GM12878 (cell line): ENCODE results near the gene AP3D1. TPM values are rescaled to one million over a fixed set of nuclear protein-coding genes. Genes with fewer than 3 reads are reported as not detected.

ENCODE experiments used
- ATAC-seq: fragments of 200-7000 bp; cut with Tn5 transposase; 3 replicates; pipeline ENCODE4 v1.9.1; 2020; ENCODE audit warnings: mild to moderate bottlenecking, moderate library complexity
- BruUV-seq: library from RNA; stranded (reverse); fragments of 400-500 nt; replicated peaks from 2 replicates; lab custom pipeline; 2021; lab: Mats Ljungman, UMichigan
- CTCF ChIA-PET: fragments of 300-600 bp; sonication (Branson Sonifier 250); formaldehyde crosslinking; extraction: SDS; loops from one replicate; lab custom pipeline; 2021; ENCODE audit warnings: inconsistent platforms; lab: Yijun Ruan, JAX
- POLR2A ChIA-PET: fragments of 350-600 bp; formaldehyde crosslinking; extraction: SDS; loops from one replicate; lab custom pipeline; 2021; ENCODE audit warnings: inconsistent platforms; lab: Charles Lee
- RAD21 ChIA-PET: fragments of 300-600 bp; sonication (Branson Sonifier 250); formaldehyde crosslinking; loops from one replicate; lab custom pipeline; 2023; ENCODE audit warnings: antibody characterized with exemption; ENCODE audit not compliant: unreplicated experiment; lab: Charles Lee
- SMC1A ChIA-PET: fragments of 300-600 bp; sonication (Branson Sonifier 250); formaldehyde crosslinking; loops from one replicate; lab custom pipeline; 2023; ENCODE audit not compliant: unreplicated experiment, uncharacterized antibody; lab: Charles Lee
- DNase-seq: peaks from one replicate; pipeline ENCODE4 v3.0.0-alpha.2; 2011; ENCODE audit warnings: low read depth, low spot score
- FAIRE-seq: peaks from 3 replicates; lab custom pipeline; 2011; peaks lifted over from hg19 to GRCh38; lab: Jason Lieb, UNC
- H2AFZ ChIP-seq: 2 replicates; pipeline ENCODE4 v1.6.0; 2011; ENCODE audit warnings: low read depth, low read length, control low read depth; ENCODE audit not compliant: control insufficient read depth
- H3K27ac ChIP-seq: 2 replicates; pipeline ENCODE4 v1.5.1; 2011; ENCODE audit warnings: control low read depth; ENCODE audit not compliant: control insufficient read depth, insufficient read depth
- H3K27me3 ChIP-seq, 2 experiments: replicated peaks in 1 of 2; 2 replicates each; pipeline versions ENCODE4 v1.6.0 to v1.6.1; 2011; ENCODE audit warnings: low read length in 1 of 2; ENCODE audit not compliant: control insufficient read depth in 2 of 2, insufficient read depth in 2 of 2
- H3K36me3 ChIP-seq, 2 experiments: 2 replicates each; pipeline ENCODE4 v1.5.1; 2011; ENCODE audit warnings: low read length in 1 of 2; ENCODE audit not compliant: control insufficient read depth in 2 of 2, insufficient read depth in 2 of 2
- H3K4me1 ChIP-seq: 2 replicates; pipeline ENCODE4 v1.6.1; 2011; ENCODE audit warnings: mild to moderate bottlenecking, low read length, moderate library complexity, mixed read lengths; ENCODE audit not compliant: control insufficient read depth, insufficient read depth
- H3K4me2 ChIP-seq: 2 replicates; pipeline ENCODE4 v1.6.0; 2011; ENCODE audit warnings: control low read depth; ENCODE audit not compliant: control insufficient read depth, insufficient read depth
- H3K4me3 ChIP-seq: fragments of 200-600 bp; sonication (generic); 2 replicates; pipeline ENCODE4 v1.5.1; 2016
- H3K79me2 ChIP-seq: 2 replicates; pipeline ENCODE4 v1.6.0; 2011; ENCODE audit warnings: low read length; ENCODE audit not compliant: control insufficient read depth, insufficient read depth
- H3K9ac ChIP-seq: 2 replicates; pipeline ENCODE4 v1.8.0; 2011; ENCODE audit warnings: low read length, control low read depth, mixed read lengths; ENCODE audit not compliant: control insufficient read depth, insufficient read depth
- H3K9me3 ChIP-seq: replicated peaks from 3 replicates; pipeline ENCODE4 v1.5.1; 2011; ENCODE audit warnings: mild to moderate bottlenecking, low read length; ENCODE audit not compliant: control insufficient read depth, insufficient read depth
- H4K20me1 ChIP-seq: 2 replicates; pipeline ENCODE4 v1.6.0; 2011; ENCODE audit not compliant: control insufficient read depth, insufficient read depth
- ATF3 ChIP-seq: IDR thresholded peaks from 2 replicates; pipeline ENCODE4 v1.6.1; 2011; ENCODE audit warnings: low read depth, mild to moderate bottlenecking, low read length, moderate library complexity, borderline replicate concordance; ENCODE audit errors: extremely low read depth
- BACH1 ChIP-seq: fragments of 450-650 bp; IDR thresholded peaks from 2 replicates; pipeline ENCODE4 v1.6.1; 2017; ENCODE audit warnings: mild to moderate bottlenecking, borderline replicate concordance
- CHD1 ChIP-seq: IDR thresholded peaks from 2 replicates; pipeline ENCODE4 v1.6.1; 2012; ENCODE audit warnings: low read depth, low read length, improper control_type of control experiment
- CHD2 ChIP-seq: IDR thresholded peaks from 2 replicates; pipeline ENCODE4 v1.6.1; 2011; ENCODE audit warnings: low read depth, low read length, improper control_type of control experiment, borderline replicate concordance
- IKZF2 ChIP-seq, 2 experiments: fragments of 450-650 bp; IDR thresholded peaks; 2 replicates each; pipeline ENCODE4 v1.6.1; 2017; ENCODE audit warnings: mild to moderate bottlenecking in 2 of 2, moderate library complexity in 2 of 2
- IRF5 ChIP-seq: fragments of 450-650 bp; IDR thresholded peaks from 2 replicates; pipeline ENCODE4 v1.6.1; 2017; ENCODE audit warnings: borderline replicate concordance
- SREBF2 ChIP-seq: IDR thresholded peaks from 2 replicates; pipeline ENCODE4 v1.6.1; 2012; ENCODE audit warnings: mild to moderate bottlenecking, low read length
- WGBS: methylation state at CpG from one replicate; pipeline ENCODE4 v1.1.6; 2016; ENCODE audit warnings: low lambda C conversion rate; ENCODE audit not compliant: insufficient replicate concordance, insufficient coverage; ENCODE audit errors: missing lambda C conversion rate; 5-methylcytosine and 5-hydroxymethylcytosine counted together
- in situ Hi-C: fragments of 300-500 bp; cut with MboI; formaldehyde crosslinking; loops from 9 replicates; pipeline ENCODE4 v1.14.3; 2018; ENCODE audit warnings: mixed read lengths
- intact Hi-C: fragments of 100-400 bp; cut with micrococcal nuclease; formaldehyde crosslinking; loops from one replicate; pipeline ENCODE4 v1.14.2; 2022; ENCODE audit not compliant: unreplicated experiment
- polyA plus RNA-seq, 11 experiments: library from polyadenylated mRNA; depleted of rRNA in 4 of 11; unstranded in 6 of 11; stranded (reverse) in 5 of 11; fragments of >200 nt; fragmentation: Nextera tagmentation in 4 of 11; fragmentation: Illumina TruSeq in 1 of 11; extraction: Ambion mirVana in 4 of 11; extraction: Trizol in 1 of 11; gene quantifications; 1 replicate in 1 of 11; 2 replicates in 10 of 11; pipeline versions ENCODE4 v1.2.1 to v1.2.3, GENCODE V29; 2011 to 2016; ENCODE audit warnings: inconsistent platforms in 2 of 11, missing spikeins in 2 of 11, low read depth in 1 of 11
- total RNA-seq, 4 experiments: library from RNA; depleted of rRNA in 3 of 4; stranded (reverse); fragments of >200 nt in 3 of 4; fragmentation: Illumina TruSeq in 1 of 4; extraction: Trizol in 1 of 4; gene quantifications; 2 replicates each; pipeline versions ENCODE4 v1.2.1 to v1.2.3, GENCODE V29; 2013 to 2021
- TF ChIP-seq, protein P1 (sequence below): fragments of 450-650 bp; IDR thresholded peaks from 2 replicates; pipeline ENCODE4 v1.6.1; 2018; ENCODE audit warnings: mild to moderate bottlenecking, low read depth, moderate library complexity; ENCODE audit not compliant: partially characterized antibody

Gene AP3D1
- total and polyA plus RNA-seq, 10 of the 15 experiments (the other 5 are each of a cell fraction or from before 2014, with no cell fraction given): 1.5 to 108 (median 59.1) TPM

GRCh38 chr19:2064395-2064787, 87.0 kb downstream of the AP3D1 start (continued):
- TF ChIP-seq, protein P1, sequence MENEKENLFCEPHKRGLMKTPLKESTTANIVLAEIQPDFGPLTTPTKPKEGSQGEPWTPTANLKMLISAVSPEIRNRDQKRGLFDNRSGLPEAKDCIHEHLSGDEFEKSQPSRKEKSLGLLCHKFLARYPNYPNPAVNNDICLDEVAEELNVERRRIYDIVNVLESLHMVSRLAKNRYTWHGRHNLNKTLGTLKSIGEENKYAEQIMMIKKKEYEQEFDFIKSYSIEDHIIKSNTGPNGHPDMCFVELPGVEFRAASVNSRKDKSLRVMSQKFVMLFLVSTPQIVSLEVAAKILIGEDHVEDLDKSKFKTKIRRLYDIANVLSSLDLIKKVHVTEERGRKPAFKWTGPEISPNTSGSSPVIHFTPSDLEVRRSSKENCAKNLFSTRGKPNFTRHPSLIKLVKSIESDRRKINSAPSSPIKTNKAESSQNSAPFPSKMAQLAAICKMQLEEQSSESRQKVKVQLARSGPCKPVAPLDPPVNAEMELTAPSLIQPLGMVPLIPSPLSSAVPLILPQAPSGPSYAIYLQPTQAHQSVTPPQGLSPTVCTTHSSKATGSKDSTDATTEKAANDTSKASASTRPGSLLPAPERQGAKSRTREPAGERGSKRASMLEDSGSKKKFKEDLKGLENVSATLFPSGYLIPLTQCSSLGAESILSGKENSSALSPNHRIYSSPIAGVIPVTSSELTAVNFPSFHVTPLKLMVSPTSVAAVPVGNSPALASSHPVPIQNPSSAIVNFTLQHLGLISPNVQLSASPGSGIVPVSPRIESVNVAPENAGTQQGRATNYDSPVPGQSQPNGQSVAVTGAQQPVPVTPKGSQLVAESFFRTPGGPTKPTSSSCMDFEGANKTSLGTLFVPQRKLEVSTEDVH: no peak
- TF ChIP-seq BACH1: no peak

GRCh38 chr19:2063824-2064223, 87.5 kb downstream of the AP3D1 start:
- no peaks in the 10 kb centered on the region for H3K27me3 ChIP-seq
- RAD21 ChIA-PET: interaction anchor here (1.5 kb wide), 1 partner anchor 12 kb away, joined by 4 read pairs; no protein-coding TSS in a partner anchor
- no peak overlapping the region for H3K4me3 ChIP-seq
- H3K4me1 ChIP-seq: peaks cover 17% of the 10 kb centered on the region
- H3K27ac ChIP-seq: no peak overlapping the region
- TF ChIP-seq SREBF2 (no peak), ATF3 (no peak), CHD2 (no peak), CHD1 (no peak), IKZF2 (IDR thresholded peaks at IDR 0.05) (no peak), BACH1 (no peak), IRF5 (no peak)
- no peaks in the 10 kb centered on the region for H3K36me3 ChIP-seq
- no peak overlapping the region for H3K4me2 ChIP-seq
- SMC1A ChIA-PET: interaction anchor here (1.2 to 1.4 kb wide), 3 partner anchors 9 to 45 kb away, joined by 3 to 5 read pairs (median 3); no protein-coding TSS in a partner anchor
- DNase-seq: no peak
- POLR2A ChIA-PET: interaction anchor here (0.8 kb wide), 1 partner anchor 16 kb away, joined by 3 read pairs; no protein-coding TSS in a partner anchor
- no TSS peak for BruUV-seq
- no peaks in the 10 kb centered on the region for H4K20me1 ChIP-seq
- in situ Hi-C loops (no loop called here), intact Hi-C loops (loop anchor here (5.0 kb wide), 1 partner anchor 47 kb away; the partner anchor contains the start of gene BTBD2)
- no peak for FAIRE-seq
- no peak overlapping the region for H3K9ac ChIP-seq
- H2AFZ ChIP-seq: no peak overlapping the region
- CTCF ChIA-PET: interaction anchor here (1.2 to 2.1 kb wide), 3 partner anchors 12 to 17 kb away, joined by 3 to 5 read pairs (median 5); no protein-coding TSS in a partner anchor
- no peaks in the 10 kb centered on the region for H3K9me3 ChIP-seq
- H3K79me2 ChIP-seq: peaks cover 14% of the 10 kb centered on the region
- ATAC-seq: no peak
- 26% methylated on average over 8 of the region's 8 CpGs for WGBS
